Chondrocyte (in vitro differentiated cells): ENCODE data around the gene RPS2. TPM values are rescaled to one million over a fixed set of nuclear protein-coding genes. Genes with fewer than 3 reads are reported as not detected.

Source experiments
- DNase-seq: peaks from one replicate; pipeline ENCODE4 v3.0.0; 2021; ENCODE audit warnings: mixed read lengths, low spot score
- H3K27ac Mint-ChIP-seq: one replicate; pipeline ENCODE4 v1.8.0; 2021; ENCODE audit warnings: mild to moderate bottlenecking, moderate library complexity, mixed read lengths; ENCODE audit not compliant: unreplicated experiment
- H3K27me3 Mint-ChIP-seq: 2 replicates; pipeline ENCODE4 v1.8.0; 2021; ENCODE audit warnings: low read depth, mixed read lengths
- H3K36me3 Mint-ChIP-seq: 2 replicates; pipeline ENCODE4 v1.8.0; 2021; ENCODE audit warnings: low read depth, mixed read lengths
- H3K4me1 Mint-ChIP-seq: 2 replicates; pipeline ENCODE4 v1.8.0; 2021; ENCODE audit warnings: low read depth, mild to moderate bottlenecking, mixed read lengths
- H3K4me3 Mint-ChIP-seq: one replicate; pipeline ENCODE4 v1.8.0; 2021; ENCODE audit warnings: mild to moderate bottlenecking, moderate library complexity, mixed read lengths; ENCODE audit not compliant: unreplicated experiment
- H3K9me3 Mint-ChIP-seq: 2 replicates; pipeline ENCODE4 v1.8.0; 2021; ENCODE audit warnings: low read depth, mixed read lengths
- total RNA-seq: library from RNA; stranded (reverse); gene quantifications from 3 replicates; pipeline ENCODE4 v1.2.1, GENCODE V29; 2021
- TF ChIP-seq, protein P1 (sequence below): fragments of 200-600 bp; sonication (generic); IDR thresholded peaks from 2 replicates; pipeline ENCODE4 v1.5.0; 2021; ENCODE audit warnings: antibody characterized with exemption, mild to moderate bottlenecking, moderate library complexity

The RPS2 gene
- total RNA-seq, 1 donor from 2014 or later, result 1,662 TPM

DNA sequence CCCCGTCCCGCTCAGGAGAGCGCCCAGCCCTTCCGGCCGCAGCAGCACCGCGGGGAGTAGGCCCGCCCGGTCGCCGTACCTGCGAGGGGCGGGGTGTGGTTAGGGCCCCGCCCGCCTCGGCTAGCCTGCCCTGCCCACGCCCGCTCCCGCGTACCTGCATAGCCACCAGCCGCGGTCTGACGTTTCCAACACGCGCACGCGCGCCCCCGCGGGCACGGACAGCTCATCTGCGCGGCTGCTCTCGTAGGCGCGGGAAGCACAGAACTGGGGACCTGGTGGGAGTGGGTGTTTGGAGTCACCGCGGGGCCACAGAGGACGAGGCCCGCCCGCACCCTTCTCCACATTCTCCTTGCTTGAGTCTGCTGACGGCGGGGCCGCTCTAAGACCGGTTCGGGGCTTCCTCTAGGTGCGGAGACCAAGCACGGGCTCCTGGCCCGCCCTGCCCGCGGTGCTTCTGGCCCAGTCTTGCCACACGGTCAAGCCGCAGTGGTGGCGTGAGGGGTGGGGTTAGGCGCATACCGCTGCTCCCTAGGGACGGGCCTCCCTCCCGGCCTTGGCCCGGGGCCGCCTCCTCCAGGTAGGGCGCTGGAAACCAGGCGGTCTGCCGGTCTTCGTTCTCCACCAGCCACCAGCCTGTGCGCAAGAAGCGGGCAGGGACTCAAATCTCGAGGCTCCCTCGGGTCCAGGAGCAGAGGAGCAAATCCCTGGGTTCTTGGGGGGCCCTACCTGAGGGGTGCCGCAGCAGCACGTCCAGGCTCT lies 14.8 kb upstream of the RPS2 start:
- peaks cover 3% of the 10 kb centered on the region for H3K4me1 Mint-ChIP-seq
- no peaks in the 10 kb centered on the region for H3K27me3 Mint-ChIP-seq
- no peak for DNase-seq

GRCh38 chr16:1978476-1979120 lies 14.0 kb upstream of the RPS2 start:
- Mint-ChIP-seq H3K4me1 (peaks cover 3% of the 10 kb centered on the region), H3K4me3 (no peak overlapping the region), H3K36me3 (peaks cover 16% of the 10 kb centered on the region), H3K27ac (no peak overlapping the region), H3K27me3 (no peaks in the 10 kb centered on the region), H3K9me3 (no peaks in the 10 kb centered on the region)
- TF ChIP-seq, protein P1, sequence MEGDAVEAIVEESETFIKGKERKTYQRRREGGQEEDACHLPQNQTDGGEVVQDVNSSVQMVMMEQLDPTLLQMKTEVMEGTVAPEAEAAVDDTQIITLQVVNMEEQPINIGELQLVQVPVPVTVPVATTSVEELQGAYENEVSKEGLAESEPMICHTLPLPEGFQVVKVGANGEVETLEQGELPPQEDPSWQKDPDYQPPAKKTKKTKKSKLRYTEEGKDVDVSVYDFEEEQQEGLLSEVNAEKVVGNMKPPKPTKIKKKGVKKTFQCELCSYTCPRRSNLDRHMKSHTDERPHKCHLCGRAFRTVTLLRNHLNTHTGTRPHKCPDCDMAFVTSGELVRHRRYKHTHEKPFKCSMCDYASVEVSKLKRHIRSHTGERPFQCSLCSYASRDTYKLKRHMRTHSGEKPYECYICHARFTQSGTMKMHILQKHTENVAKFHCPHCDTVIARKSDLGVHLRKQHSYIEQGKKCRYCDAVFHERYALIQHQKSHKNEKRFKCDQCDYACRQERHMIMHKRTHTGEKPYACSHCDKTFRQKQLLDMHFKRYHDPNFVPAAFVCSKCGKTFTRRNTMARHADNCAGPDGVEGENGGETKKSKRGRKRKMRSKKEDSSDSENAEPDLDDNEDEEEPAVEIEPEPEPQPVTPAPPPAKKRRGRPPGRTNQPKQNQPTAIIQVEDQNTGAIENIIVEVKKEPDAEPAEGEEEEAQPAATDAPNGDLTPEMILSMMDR, result no peak
- no peak for DNase-seq

More for the DNA sequence above, 14.8 kb upstream of the RPS2 start:
- no peaks in the 10 kb centered on the region for H3K9me3 Mint-ChIP-seq
- H3K27ac Mint-ChIP-seq, result no peak overlapping the region
- TF ChIP-seq, protein P1, result no peak
- no peak overlapping the region for H3K4me3 Mint-ChIP-seq
- peaks cover 16% of the 10 kb centered on the region for H3K36me3 Mint-ChIP-seq

GRCh38 chr16:1977875-1978268 lies 13.2 kb upstream of the RPS2 start:
- DNase-seq, result no peak
- H3K27ac Mint-ChIP-seq, result no peak overlapping the region
- H3K27me3 Mint-ChIP-seq, result no peaks in the 10 kb centered on the region

GRCh38 chr16:1976951-1977874 lies 12.6 kb upstream of the RPS2 start:
- TF ChIP-seq, protein P1, result no peak
- no peak for DNase-seq
- peaks cover 10% of the 10 kb centered on the region for H3K4me1 Mint-ChIP-seq
- H3K27me3 Mint-ChIP-seq, result no peaks in the 10 kb centered on the region
- H3K4me3 Mint-ChIP-seq, result no peak overlapping the region
- no peak overlapping the region for H3K27ac Mint-ChIP-seq
- H3K36me3 Mint-ChIP-seq, result peaks cover 16% of the 10 kb centered on the region
- no peaks in the 10 kb centered on the region for H3K9me3 Mint-ChIP-seq

More at GRCh38 chr16:1977875-1978268, 13.2 kb upstream of the RPS2 start:
- Mint-ChIP-seq H3K4me1 (peaks cover 6% of the 10 kb centered on the region), H3K4me3 (no peak overlapping the region), H3K36me3 (peaks cover 16% of the 10 kb centered on the region), H3K9me3 (no peaks in the 10 kb centered on the region)
- TF ChIP-seq, protein P1, result no peak

DNA sequence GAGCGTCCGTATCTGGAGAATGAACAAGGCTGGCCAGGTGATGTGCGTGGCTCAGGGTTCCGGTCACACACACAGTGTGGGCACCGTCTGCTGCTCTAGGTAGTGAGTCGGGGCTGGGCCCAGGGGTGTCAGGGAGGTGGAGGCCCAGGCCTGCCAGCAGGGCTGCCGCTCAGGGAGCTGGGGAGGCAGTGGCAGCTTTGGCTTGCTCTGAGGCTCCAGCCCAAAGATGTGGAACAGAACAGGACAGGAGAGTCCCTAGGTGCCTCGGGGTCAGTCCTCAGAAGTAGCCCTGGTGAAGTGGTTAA lies 11.5 kb upstream of the RPS2 start:
- Mint-ChIP-seq H3K4me1 (peaks cover 19% of the 10 kb centered on the region), H3K4me3 (no peak overlapping the region), H3K9me3 (no peaks in the 10 kb centered on the region), H3K27ac (no peak overlapping the region), H3K36me3 (peaks cover 16% of the 10 kb centered on the region), H3K27me3 (no peaks in the 10 kb centered on the region)
- no peak for DNase-seq
- TF ChIP-seq, protein P1, result no peak
